ENCODE measurements around the gene DECR2.

GRCh38 chr16:405548-406506 lies 4.1 kb downstream of the DECR2 start:
- TF ChIP-seq CTCF (IDR thresholded peaks at IDR 0.05; ENCODE audit: borderline replicate concordance, extremely low read depth, low read length, poor library complexity, severe bottlenecking), result no peak
- no peak for TF ChIP-seq EZH2 (IDR thresholded peaks at IDR 0.05; ENCODE audit: borderline replicate concordance, low read depth, low read length, severe bottlenecking)
